NCI-H1092 (cell line): Measurements from ENCODE around the gene GSAP.
"Not testable (repeated sequence)": the region's sequence is repeated elsewhere in the genome, so short reads cannot be mapped to it uniquely, and the experiment has no call there.

Experiments
- DNase-seq: peaks from one replicate; lab custom pipeline; 2025; lab: John Stamatoyannopoulos, UW

The GSAP gene

DNA sequence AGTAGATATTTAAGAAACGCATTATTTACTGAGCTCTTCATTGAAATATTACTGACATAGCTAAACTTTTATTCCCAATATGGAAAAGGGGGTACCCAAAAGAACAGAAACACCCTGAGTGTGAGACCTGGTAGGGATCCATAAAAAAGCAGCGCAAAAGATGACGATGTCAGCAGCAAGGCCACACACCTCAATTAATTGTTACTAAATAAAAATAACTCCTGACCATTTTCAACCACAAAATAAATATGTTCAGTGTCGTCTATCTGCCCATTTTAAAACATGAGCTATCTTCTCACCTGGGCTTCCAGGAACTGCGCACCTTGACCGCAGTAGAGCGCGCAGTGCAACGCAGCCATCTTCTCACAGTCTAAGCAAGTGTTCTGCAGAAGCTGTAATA is 61.2 kb downstream of the GSAP start:
- no peak for DNase-seq

DNA sequence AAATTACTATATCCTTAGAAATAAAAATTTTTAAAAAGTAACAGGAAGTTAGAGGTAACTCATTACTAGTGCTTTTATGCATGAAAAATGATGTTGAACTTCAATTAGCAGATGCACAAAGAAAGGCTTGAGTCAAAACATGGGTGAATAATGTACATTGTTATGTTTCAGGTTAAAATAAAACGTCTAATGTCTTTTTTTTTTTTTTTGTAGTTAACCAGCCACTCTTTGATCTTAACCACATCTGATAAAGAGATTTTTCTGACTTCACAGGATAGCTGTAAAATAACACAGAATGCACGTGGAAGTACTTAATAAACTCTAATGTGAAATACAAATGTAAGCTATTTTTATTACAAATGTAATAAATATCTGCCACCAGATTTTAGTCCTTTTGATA is 61.7 kb downstream of the GSAP start:
- no peak for DNase-seq

DNA sequence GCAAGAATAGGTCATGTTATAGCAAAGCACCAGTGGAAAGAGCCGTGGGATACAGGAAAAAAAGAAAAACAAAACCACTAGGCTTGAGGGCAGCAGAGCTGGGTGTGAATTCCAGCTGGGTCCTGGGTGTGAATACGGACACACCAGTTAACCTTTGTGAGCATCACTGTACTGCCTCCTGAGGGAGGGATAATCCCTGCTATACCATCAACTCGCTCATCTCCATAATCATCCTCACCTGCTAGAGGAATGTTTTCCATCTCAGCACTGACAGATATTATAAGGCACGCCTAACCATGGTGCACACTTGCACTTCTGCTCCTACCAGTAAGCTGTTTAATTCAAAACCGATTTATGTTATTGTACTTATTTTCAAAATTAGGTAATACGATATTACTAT is 62.2 kb downstream of the GSAP start:
- DNase-seq: no peak

DNA sequence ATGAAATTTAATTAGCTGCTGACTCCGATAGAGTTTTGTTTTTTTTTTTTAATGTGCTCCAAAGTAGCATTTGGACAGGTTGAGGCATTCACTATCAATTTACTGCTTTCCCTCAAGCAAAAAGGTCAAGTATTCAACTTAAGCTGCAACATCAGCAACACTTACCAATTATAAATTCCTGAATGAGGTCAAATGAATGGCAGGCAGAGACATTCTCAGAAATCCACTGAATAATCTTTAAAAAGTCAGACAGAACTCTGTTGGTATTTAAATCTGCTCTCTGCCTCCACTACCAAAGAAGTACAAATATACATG is 62.8 kb downstream of the GSAP start:
- DNase-seq: no peak

DNA sequence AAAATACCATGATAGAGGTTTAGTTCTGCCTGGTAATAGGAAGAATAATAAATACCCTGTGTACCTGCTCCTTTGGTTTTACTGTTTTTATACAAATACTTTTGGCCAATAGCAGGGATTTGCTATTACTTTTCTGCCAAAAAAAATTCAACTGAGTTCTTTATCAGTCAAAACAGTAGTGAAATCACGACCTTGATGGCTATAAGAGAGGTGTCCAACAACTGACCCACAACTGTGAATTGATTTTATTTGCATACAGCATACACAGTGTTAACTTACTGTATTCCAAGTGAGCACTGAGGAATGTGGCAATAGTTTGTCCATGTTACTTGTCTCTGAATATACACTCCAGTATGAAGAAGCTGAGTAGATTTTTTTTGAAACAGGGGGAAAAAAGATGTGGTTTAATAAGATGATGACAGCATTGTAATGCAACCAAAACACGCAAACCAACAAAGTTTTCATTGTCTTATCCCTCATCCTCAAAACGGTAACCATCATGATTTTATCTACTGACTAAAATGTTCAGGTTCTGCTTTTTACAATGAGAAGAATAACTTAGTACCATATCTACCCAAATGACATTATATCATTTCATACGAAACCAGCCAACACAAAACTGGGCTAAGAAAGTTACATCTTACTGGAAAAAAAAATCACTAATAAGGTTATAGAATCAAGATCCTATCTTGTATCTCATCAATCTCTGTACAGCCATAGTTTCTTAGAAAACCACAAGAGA is 63.3 kb downstream of the GSAP start:
- no peak for DNase-seq

DNA sequence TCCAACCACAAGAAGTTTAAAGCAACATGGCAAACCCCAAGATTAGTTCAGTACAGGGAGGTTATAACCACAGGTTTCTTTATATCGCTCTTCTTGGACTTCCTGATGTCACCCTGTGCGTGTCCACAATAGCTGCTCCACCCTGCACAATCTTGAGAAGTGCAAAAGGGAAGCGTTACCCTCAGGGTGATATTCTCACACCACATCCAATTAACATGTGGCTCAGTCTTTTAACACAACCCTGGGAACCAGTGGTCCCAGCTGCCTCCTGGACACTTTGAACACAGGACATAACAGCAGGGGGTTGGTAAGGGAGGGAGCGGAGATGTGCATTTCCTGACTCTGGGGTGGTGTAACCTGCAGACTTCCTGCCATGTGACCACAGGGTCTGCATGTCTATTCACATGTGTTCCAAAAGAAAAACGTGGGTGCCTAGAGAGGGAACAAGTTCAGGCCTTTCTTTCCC is 64.6 kb downstream of the GSAP start:
- DNase-seq: no peak

DNA sequence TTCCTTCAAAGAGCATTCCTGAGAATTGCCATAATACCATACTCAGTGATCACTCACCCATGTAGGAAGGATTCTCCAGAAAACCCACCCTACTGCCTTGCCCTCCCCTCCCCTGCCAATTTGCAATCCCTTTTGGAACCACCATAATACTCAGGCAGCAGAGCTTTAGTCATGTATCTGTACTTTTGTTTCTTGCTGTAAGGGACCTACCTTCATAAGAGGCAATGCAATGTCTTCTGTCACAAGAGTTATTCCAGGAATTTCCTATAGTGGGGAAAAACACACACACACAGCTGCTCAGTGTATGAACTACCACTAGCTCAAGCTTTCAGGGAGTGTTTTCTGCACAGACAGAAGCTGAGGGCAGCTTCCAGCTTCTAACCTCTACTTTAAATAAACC is 67.0 kb downstream of the GSAP start:
- no peak for DNase-seq

DNA sequence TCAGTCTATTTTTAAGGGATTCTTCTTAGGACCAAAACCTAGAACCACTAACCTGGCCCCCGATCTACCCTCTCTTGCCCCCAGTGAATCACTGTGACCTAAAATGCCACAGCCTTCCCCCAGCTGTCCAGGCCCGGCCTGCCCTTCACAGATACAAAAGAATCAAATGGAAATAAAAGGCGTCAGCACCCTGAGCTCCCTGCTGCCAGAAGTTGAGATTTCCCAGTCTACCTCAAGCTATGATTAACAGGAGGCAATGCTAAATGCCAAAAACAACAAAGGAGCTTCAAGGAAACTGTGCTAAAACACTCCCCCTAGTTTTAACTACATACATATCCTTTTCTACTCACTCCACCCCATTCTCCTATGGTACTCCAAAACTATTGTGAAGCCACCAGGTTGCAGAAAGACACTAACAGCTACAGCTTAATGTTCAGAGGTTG is 67.8 kb downstream of the GSAP start:
- DNase-seq: no peak

DNA sequence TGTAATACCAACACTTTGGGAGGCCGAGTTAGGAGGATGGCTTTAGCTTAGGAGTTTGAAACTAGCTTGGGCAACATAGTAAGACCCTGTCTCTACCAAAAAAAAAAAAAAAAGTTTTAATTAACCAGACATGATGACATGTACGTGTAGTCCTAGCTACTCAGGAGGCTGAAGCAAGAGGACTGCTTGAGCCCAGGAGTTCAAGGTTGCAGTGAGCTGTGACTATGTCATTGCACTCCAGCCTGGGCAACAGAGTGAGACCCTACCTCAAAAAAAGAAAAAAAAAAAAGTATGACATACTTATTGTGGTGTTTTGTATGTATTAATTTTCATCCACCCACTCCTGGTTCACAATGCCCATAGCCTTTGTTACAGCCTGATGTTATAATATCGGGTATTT is 69.7 kb downstream of the GSAP start:
- DNase-seq: no peak

DNA sequence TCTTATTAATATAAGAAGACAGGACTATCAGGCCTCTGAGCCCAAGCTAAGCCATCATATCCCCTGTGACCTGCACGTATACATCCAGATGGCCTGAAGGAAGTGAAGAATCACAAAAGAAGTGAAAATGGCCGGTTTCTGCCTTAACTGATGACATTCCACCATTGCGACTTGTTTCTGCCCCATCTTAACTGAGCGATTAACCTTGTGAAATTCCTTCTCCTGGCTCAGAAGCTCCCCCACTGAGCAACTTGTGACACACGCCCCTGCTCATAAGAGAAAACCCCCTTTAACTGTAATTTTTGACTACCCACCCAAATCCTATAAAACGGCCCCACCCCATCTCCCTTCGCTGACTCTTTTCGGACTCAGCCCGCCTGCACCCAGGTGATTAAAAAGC is 70.7 kb downstream of the GSAP start:
- DNase-seq: not testable (repeated sequence)

DNA sequence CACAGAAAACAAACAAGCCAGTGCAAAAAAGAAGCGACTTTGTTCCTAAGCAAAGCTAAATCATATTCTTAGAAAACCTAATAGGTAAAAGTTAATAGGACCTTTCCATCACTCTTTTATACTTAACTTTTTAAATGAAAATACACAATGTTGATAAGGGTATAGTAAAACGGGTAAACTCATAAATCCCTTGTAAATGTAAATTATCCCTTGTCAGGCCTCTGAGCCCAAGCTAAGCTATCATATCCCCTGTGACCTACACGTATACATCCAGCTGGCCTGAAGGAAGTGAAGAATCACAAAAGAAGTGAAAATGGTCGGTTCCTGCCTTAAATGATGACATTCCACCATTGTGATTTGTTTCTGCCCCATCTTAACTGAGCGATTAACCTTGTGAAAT is 76.4 kb downstream of the GSAP start:
- DNase-seq: no peak

DNA sequence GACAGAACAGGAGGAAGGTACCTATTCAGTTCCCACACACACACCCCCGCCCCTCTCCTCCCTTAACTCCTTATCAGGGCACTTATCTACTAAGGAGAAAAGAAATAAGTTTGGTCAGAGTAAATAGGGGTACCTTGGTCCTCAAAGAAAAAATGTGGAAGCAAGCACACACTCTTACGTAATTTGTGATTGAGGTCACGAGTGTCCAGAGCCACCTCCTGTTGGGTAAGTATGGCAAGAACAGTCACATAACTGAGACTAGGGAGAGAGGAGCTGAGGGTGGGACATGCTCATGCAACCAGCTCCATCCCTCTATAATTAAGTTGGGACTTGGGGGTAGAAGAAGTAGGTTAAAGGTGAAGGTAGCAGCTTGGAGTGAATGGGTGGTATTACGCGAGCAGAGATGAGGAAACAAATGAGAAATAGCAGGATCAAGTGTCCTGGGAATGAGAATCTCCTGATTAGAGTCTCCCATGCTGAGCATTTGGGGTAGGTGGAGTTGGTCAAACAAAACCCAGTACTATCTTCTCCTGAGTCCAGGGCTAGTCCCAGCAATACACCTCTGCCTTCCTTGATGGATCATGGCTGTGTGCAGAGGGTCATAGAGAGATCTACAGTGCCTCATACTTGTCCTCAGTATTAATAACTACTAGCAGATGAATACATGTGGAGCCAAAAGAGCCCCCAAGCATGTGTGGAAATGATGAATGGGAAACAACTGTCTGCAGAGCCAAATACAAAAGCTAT is 77.1 kb downstream of the GSAP start:
- DNase-seq: no peak

DNA sequence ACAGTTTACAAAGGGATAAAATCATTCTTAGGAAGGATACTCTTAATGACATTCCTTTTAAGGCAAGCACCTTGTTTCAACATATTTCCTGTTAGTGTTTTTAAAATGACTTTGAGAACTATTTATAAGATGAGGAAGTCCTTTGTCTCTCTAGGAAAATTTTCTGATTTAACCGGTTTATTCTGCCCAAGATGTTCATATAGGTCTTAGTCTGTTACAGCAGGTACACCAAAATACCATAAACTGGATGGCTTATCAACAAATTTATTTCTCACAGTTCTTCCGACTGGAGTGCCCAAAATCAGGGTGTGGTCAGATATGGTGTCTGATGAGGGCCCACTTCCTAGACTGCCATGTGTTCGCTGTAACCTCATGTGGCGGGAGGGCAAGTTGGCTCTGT is 77.9 kb downstream of the GSAP start:
- DNase-seq: no peak

DNA sequence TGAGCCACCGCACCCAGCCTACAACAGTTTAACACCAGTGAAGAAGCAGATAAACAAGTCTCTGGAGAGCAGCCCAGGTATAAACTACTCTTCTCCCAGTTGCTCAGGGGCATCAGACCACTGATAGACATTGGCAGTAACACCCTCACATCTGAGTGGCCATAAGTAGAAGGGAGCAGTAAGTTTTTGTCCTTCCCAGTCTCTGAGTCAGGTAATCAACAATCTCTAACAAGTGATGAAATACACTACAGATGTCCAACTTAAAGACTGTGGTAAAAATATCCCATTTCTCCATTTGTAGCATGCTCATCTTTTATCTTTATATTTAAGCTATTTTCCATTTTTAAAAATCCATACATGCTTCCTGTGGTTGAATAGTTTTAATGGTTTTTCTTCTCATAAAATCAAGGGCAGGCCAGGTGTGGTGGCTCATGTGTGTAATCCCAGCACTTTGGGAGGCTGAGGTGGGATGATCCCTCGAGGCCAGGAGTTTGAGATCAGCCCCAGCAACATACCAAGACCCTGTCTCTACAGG is 78.6 kb downstream of the GSAP start:
- no peak for DNase-seq

DNA sequence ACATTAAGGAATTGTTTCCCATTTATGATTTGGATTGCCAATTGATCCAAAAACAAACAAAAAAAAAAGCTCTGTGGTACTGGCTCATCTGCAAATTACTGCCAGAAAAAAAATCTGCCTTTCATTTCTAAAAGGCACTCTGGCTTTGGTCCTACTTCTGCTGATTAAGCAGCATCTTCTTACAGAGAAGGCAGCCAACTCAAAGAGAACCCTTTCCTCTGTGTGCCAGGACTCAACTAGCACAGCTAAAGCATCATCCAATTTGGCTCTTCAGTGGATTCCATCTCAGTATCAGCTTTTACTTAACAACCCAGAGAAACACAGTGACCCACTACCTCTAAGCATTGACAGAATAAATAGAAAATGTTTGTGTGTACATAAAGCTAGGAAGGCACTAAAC is 80.6 kb downstream of the GSAP start:
- DNase-seq: peak; percentile 53

DNA sequence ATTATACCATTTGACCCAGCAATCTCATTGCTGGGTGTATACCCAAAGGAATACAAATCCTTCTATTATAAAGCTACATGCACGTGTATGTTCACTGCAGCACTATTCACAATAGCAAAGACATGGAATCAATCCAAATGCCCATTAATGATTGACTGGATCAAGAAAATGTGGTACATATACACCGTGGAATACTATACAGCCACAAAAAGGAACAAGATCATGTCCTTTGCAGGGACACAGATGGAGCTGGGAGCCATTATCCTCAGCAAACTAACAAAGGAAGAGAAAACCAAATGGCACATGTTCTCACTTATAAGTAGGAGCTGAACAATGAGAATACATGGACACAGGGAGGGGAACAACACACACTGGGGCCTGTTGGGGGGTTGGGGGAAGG is 82.1 kb downstream of the GSAP start:
- DNase-seq: not testable (repeated sequence)

DNA sequence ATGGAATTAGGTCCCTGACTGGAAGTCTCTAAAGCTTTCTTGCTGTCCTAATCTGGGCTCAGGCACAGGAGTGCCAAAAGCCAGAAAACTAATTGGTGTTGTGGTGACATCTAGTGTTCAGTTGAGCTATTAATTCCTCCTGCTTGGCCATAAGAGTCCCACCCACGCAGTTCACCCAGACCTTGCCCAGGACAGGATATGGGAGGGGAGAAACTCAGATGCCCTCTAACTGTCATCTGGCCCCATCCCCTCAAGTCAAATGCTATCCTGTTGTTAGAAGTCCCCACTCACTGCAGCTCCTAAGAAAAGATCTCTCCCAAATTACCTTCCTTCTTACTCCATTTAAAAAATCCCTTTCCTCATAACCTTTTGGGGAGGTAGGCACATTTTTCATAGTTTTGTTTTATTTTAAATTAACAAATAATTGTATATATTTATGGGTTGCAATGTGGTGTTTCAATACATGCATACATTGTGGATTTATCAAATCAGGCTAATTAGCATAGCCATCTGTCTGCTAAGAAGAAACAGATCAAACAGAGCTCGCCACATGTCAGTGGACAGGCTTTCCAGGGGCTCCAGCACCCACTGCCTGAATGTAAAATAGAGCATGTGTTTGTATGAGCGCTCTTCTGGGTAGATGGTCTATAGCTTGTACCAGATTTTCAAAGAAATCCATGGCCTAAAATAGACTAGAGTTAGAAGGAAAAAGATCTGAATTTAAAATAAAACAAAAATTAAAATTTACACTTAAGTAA is 84.0 kb downstream of the GSAP start:
- peak; percentile 77 for DNase-seq

DNA sequence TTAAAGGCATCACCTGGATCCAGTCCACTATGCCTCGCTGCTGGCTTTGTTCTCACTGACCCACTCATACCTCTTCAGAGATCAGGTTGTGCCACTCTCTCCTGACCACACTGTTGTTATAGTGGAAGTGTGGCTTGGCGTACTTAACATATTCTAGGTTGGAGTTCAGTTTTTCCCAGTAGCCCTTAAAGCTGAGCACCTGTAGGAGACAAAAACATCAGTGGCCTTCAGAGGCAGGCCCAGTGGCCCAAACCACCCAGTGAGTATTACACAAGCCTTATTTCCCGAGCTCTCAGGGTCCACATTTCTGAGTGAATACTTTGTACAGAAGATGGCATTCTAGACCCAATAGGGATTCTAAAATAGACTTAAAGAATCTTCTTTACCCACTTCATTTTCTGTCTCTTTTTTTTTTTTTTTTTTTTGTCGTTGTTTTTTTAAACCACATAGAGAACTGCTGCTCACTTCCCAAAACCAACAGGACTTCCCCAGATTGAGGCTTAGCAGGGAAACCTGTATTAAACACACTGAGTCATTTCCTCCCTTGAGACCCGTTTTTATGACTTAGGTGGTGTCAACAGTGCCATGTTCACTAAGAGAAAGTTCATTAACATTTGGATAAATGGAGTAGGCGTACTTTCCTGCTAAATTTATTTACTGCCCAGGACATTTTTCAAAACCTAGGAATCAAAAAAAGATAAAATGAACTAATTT is 85.8 kb downstream of the GSAP start:
- DNase-seq: no peak

DNA sequence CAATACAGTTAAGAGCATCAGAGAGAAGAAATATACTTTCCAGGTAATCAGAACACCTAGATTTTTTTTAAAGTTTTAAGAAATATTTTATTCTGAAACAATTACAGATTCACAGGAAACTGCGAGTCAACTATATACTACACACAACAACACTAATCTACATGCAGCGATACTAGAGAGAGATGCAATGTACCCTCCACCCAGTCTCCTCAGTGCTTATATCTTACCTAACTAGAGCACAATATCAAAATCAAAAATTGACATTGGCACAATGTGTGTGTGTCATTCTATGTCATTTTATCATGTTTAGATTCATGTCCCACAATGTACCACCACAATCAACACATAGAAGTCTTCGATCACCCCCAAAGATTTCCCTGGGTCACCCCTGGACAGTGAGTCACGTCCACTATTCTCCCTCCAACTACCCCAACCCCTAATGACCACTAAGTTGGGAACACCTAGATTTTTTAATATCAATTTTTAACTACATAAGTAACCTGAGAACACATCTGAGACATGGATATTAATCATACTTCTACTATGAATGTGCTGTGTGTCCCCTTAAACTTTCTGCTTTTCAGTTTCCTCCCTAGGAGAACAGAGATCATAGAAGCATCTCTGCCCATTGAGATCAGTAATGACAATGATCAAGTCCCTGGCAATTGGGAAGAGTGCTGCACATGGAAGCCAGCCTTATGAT is 86.5 kb downstream of the GSAP start:
- no peak for DNase-seq

DNA sequence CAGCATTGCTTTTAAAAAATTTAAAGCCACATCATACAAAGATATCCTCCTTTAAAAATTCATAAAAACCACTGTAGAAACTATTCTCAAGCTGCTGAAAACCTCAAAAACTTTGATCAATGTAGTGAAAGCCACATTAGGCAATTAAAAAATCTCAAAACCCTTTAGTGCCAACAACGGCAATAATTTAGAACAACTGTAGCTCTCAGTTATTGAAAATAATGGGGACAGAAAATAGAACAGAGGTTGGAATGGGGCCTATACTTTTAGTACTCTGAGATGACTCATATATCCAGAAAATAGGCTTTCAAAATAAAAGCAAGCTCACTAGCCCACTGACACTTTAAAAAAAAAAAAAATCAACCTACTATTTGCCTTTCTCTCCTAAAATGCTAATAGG is 87.5 kb downstream of the GSAP start:
- DNase-seq: no peak

DNA sequence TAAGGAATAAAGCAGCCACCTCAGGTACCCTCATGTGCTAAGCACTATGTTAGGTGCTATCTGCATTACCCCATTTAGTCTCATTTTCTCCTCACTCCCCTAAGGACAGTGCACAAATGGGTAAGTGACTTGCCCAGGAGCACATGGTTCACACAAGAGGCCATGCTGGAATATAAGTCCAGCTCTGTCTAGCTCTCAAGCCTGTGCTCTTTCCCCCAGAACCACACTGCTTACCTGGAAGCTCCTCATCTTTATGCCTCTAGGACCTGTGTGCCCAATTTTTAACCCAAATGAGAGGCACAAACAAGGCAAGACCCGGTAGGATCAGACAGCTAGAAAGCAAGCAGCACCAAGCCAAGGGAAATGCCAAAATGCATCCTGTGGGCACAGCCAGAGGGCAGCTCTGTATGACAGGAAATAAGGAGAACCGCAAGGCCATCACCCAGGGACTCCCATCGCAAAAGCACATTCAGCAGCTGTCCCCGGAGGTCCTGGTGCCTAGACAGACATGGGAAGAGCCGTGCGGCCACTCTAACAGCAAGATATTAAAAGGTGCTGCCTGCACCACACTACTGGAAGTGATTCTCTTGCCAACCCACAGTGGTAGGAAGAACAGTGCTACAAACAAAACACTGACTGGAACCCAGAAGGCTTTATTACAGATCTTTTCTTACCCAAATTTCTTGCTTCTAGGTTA is 88.1 kb downstream of the GSAP start:
- DNase-seq: no peak
